Measurements from ENCODE around the gene DDX28. TPM values are rescaled to one million over a fixed set of nuclear protein-coding genes. Genes with fewer than 3 reads are reported as not detected.

DDX28 gene
- total and polyA plus RNA-seq, 9 of the 15 experiments (the other 6 are each of a cell fraction or from before 2014, with no cell fraction given) = 2.8 to 24.5 (median 15.9) TPM

GRCh38 chr16:68040506-68041288, 17.7 kb upstream of the DDX28 start (continued):
- TF ChIP-seq PRDM10 (IDR thresholded peaks at IDR 0.05; ENCODE audit: partially characterized antibody) = peak; percentile 37
- peak in 1 of 2 experiments; percentile 44; a peak in 1 of 4 replicates for TF ChIP-seq RCOR1 (IDR thresholded peaks at IDR 0.05; ENCODE audit: borderline replicate concordance in 1 of 2, low read depth in 2 of 2, low read length in 2 of 2)
- peak; percentile 42; the same call in 1 of the 2 replicates for TF ChIP-seq CBFA2T3 (IDR thresholded peaks at IDR 0.05)
- no peak for TF ChIP-seq KDM2B (CRISPR knock-in tag; IDR thresholded peaks at IDR 0.05)
- TF ChIP-seq ZNF740 (CRISPR knock-in tag; IDR thresholded peaks at IDR 0.05) = no peak
- TF ChIP-seq ZNF740 (tag; IDR thresholded peaks at IDR 0.05) = 0 out of 4 replicates have a peak, but pooled peaks of 1 of the 2 experiments have one; percentile 22
- no peak for TF ChIP-seq RFX1 (IDR thresholded peaks at IDR 0.05)
- TF ChIP-seq NONO (IDR thresholded peaks at IDR 0.05; ENCODE audit: low read depth in 2 of 2, low read length in 1 of 2) = peak in 1 of 2 experiments; percentile 61; a peak in 1 of 4 replicates
- TF ChIP-seq FOXP4 (CRISPR knock-in tag; IDR thresholded peaks at IDR 0.05; ENCODE audit: borderline replicate concordance) = no peak
- TF ChIP-seq NR0B1 (IDR thresholded peaks at IDR 0.05; ENCODE audit: partially characterized antibody) = no peak
- TF ChIP-seq TEAD4 (IDR thresholded peaks at IDR 0.05; ENCODE audit: low read length) = no peak
- no peak for TF ChIP-seq TEAD4 (CRISPR knock-in tag; IDR thresholded peaks at IDR 0.05; ENCODE audit: borderline replicate concordance)
- TF ChIP-seq ARID2 (IDR thresholded peaks at IDR 0.05) = 0 out of 2 replicates have a peak, but pooled peaks have one; percentile 24
- TF ChIP-seq C11orf30 (IDR thresholded peaks at IDR 0.05; ENCODE audit: low read depth) = no peak
- no peak for TF ChIP-seq BCOR (IDR thresholded peaks at IDR 0.05)
- peak; percentile 86 for TF ChIP-seq DEAF1 (CRISPR knock-in tag; IDR thresholded peaks at IDR 0.05)
- TF ChIP-seq CREM (IDR thresholded peaks at IDR 0.05; ENCODE audit: low read depth) = peak; percentile 28; the same call in 1 of the 2 replicates
- TF ChIP-seq SMAD1 (IDR thresholded peaks at IDR 0.05; ENCODE audit: low read depth, low read length, partially characterized antibody) = no peak

Data from K562 (cell line).